Adrenal gland (tissue), 12 donors: ENCODE measurements around the gene RPS6KA2. TPM values are rescaled to one million over a fixed set of nuclear protein-coding genes. Genes with fewer than 3 reads are reported as not detected.

Experiments used
- DNase-seq, 7 donors: peaks; one replicate each; pipeline ENCODE4 v3.0.0-alpha.2; 2019 to 2020
- H3K27ac ChIP-seq, 5 donors: fragments of 200-600 bp; sonication (generic) in 4 of 5; 1 replicate in 3 of 5; 2 replicates in 2 of 5; pipeline versions ENCODE4 v1.5.1 to v1.8.0; 2016 to 2020; ENCODE audit warnings: mild to moderate bottlenecking in 1 of 5
- H3K27me3 ChIP-seq: fragments of 200-600 bp; 2 replicates; pipeline ENCODE4 v1.8.0; 2021
- H3K36me3 ChIP-seq, 2 donors: fragments of 200-600 bp; replicated peaks in 1 of 2; 1 replicate in 1 of 2; 2 replicates in 1 of 2; pipeline versions ENCODE4 v1.5.1 to v1.8.0; 2018 to 2022
- H3K4me1 ChIP-seq, 2 donors: fragments of 200-600 bp; replicated peaks in 1 of 2; 1 replicate in 1 of 2; 2 replicates in 1 of 2; pipeline versions ENCODE4 v1.5.1 to v1.8.0; 2018 to 2021
- H3K4me3 ChIP-seq, 4 donors: fragments of 200-600 bp; sonication (generic) in 3 of 4; one replicate each; pipeline ENCODE4 v1.5.1; 2016 to 2018
- H3K9me3 ChIP-seq, 3 donors: fragments of 200-600 bp; sonication (generic) in 1 of 3; replicated peaks in 1 of 3; 1 replicate in 2 of 3; 2 replicates in 1 of 3; pipeline versions ENCODE4 v1.5.1 to v1.8.0; 2016 to 2021
- POLR2A ChIP-seq, 2 donors: fragments of 450-650 bp; IDR thresholded peaks; one replicate each; pipeline ENCODE4 v1.6.1; 2017; ENCODE audit warnings: antibody characterized with exemption in 2 of 2, mild to moderate bottlenecking in 2 of 2, moderate library complexity in 1 of 2
- WGBS, 4 donors: extraction: QIAGEN DNeasy Blood & Tissue Kit in 2 of 4; methylation state at CpG; one replicate each; pipeline versions ENCODE4 v1.1.5 to v1.1.7; 2013 to 2017; 5-methylcytosine and 5-hydroxymethylcytosine counted together
- intact Hi-C, 2 donors: fragments of 100-400 bp; cut with DNase I; formaldehyde crosslinking; loops; one replicate each; pipeline versions ENCODE4 v1.14.1 to v1.15.0; 2022 to 2023
- polyA plus RNA-seq, 3 donors: library from polyadenylated mRNA; stranded (reverse); fragments of 200-250 nt in 2 of 3; fragments of 350-450 nt in 1 of 3; fragmentation: Illumina TruSeq in 1 of 3; extraction: RNeasy Lipid Tissue Mini Kit (QIAGEN cat#74804) in 1 of 3; gene quantifications; one replicate each; pipeline ENCODE4 v1.2.3, GENCODE V29; 2013 to 2014
- total RNA-seq, 9 donors: library from RNA; depleted of rRNA in 4 of 9; stranded (reverse); fragments of >200 nt in 4 of 9; fragments of 120-200 nt in 1 of 9; fragmentation: NEBNext Ultra II Directional in 1 of 9; extraction: Animal tissue kit (Norgen Biotek cat#: 25700) in 1 of 9; gene quantifications; one replicate each; pipeline versions ENCODE4 v1.1.0 to v1.2.4, GENCODE V29; 2013 to 2023
- TF ChIP-seq, protein P1 (sequence below), 6 experiments: fragments of 450-650 bp in 4 of 6; fragments of 200-600 bp in 2 of 6; sonication (generic) in 1 of 6; IDR thresholded peaks; 1 replicate in 5 of 6; 2 replicates in 1 of 6; pipeline versions ENCODE4 v1.5.1 to v1.8.0; 2016 to 2021; ENCODE audit warnings: antibody characterized with exemption in 6 of 6, mild to moderate bottlenecking in 2 of 6, moderate library complexity in 1 of 6
- donor health status: healthy with polysubstance abuse.
- donor health status: Bipolar disorder and iron deficiency.
- donor health status: DM: yes; HTN: yes; CAD: no.
- donor health status: DM: no; HTN: no; CAD: no.
- donor health status: DM: no; HTN: no; CAD: no.
- donor health status: DM: yes; HTN: yes; CAD: no.

The RPS6KA2 gene
- total and polyA plus RNA-seq, 12 donors = 7.0 to 40.4 (median 26.2) TPM

DNA sequence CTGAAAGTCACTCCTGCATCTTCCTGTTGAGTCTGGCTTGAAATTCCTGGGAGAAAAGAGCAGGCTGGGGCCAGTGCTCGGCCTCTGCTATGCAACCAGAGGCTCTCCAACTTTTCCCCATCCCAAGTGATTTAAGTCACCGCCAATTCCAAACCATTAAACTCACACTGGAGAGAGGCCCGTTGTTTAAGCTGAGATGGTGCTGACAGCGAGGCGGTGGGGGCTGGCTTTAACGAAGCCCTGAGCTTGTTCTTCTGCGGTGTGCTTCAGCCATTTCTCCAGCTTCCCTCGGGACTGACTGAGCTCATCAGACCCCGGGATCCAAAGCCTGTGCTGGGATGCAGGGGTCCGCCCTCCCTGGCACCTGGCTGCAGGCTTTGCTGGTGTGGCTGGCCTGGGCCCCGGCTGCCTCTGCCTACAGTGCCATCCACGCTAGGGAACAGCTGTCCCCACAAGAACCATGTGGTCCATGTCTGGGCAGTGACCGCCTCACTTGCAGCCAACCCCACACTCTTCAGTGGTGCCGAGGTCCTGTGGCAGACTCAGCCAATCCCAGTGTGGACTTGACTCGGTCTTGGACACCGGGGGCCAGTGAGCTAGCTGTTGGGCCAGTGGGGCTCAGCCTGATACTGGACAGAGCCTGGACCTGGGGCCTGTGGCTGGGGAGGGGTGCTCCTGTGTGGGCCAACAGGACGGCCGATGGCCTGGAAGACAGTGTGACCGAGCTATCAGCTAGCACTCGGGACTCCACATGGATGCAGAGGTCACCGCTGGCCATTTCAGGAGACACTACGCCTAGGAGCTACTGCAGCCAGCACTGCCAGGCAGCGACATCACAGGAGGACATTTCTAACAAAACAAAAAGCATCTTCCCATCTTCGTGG is 61.7 kb downstream of the RPS6KA2 start:
- 80 to 92% (median 91%) methylated on average over 9 to 24 of the region's 24 CpGs for WGBS, 4 donors
- intact Hi-C loops = no loop called here
- no peaks in the 10 kb centered on the region for H3K9me3 ChIP-seq
- TF ChIP-seq POLR2A (IDR thresholded peaks at IDR 0.05) = no peak
- TF ChIP-seq, protein P1, sequence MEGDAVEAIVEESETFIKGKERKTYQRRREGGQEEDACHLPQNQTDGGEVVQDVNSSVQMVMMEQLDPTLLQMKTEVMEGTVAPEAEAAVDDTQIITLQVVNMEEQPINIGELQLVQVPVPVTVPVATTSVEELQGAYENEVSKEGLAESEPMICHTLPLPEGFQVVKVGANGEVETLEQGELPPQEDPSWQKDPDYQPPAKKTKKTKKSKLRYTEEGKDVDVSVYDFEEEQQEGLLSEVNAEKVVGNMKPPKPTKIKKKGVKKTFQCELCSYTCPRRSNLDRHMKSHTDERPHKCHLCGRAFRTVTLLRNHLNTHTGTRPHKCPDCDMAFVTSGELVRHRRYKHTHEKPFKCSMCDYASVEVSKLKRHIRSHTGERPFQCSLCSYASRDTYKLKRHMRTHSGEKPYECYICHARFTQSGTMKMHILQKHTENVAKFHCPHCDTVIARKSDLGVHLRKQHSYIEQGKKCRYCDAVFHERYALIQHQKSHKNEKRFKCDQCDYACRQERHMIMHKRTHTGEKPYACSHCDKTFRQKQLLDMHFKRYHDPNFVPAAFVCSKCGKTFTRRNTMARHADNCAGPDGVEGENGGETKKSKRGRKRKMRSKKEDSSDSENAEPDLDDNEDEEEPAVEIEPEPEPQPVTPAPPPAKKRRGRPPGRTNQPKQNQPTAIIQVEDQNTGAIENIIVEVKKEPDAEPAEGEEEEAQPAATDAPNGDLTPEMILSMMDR (IDR thresholded peaks at IDR 0.05) = no peak
- H3K4me1 ChIP-seq = no peaks in the 10 kb centered on the region
- no peak overlapping the region for H3K4me3 ChIP-seq
- no peaks in the 10 kb centered on the region for H3K36me3 ChIP-seq
- no peaks in the 10 kb centered on the region for H3K27me3 ChIP-seq
- H3K27ac ChIP-seq = no peak overlapping the region
- peak in 1 of 7 donors; percentile 45 for DNase-seq

DNA sequence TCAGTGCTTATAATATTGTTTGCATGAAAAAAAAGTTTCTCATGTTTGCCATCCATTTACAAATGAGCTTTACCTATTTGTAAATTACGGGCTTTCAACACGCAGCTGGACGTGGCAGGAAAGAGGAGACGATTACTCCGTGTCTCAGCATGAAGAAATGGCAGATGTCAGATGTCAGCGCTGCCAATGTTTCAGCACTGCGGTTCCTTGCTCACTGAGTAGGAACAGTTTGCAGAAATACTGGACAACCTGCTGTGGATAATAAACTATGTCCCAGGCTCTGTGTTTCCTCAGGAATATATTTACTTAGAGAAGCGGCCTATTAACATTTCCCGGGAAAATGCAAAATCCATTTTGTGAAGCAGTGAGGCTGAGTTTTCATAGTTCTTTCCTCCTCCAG is 63.2 kb downstream of the RPS6KA2 start:
- H3K27me3 ChIP-seq = no peaks in the 10 kb centered on the region
- peak in 1 of 7 donors; percentile 21 for DNase-seq
- no peaks in the 10 kb centered on the region for H3K4me1 ChIP-seq
- intact Hi-C loops = no loop called here
- TF ChIP-seq, protein P1 (IDR thresholded peaks at IDR 0.05) = no peak
- TF ChIP-seq POLR2A (IDR thresholded peaks at IDR 0.05) = no peak
- H3K9me3 ChIP-seq = no peaks in the 10 kb centered on the region
- H3K36me3 ChIP-seq = no peaks in the 10 kb centered on the region
- WGBS, 4 donors = 82 to 93% (median 88%) methylated on average over 9 of the region's 9 CpGs
- H3K27ac ChIP-seq = no peak overlapping the region
- H3K4me3 ChIP-seq = no peak overlapping the region

DNA sequence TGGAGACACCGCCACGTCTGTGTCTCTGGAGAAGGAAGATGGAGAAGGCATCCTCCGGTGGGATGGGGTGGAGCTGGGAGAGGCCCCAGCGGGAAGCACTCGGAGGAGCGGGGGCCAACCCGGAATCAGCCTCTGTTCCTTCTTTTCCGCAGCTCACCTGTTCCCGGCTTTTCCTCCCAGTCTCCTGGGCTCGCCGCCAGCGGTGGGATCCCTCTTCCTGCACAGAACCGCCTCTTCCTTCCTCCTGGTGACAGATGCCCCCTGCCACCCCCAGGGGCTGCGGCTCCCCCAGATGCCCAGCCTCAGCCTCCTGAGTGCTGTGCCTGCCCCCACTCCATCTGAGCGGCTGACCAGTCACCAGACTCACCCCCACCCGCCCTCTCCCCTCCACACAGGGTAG is 63.9 kb downstream of the RPS6KA2 start:
- Histone ChIP-seq H3K27ac (no peak overlapping the region), H3K4me3 (no peak overlapping the region), H3K4me1 (no peaks in the 10 kb centered on the region), H3K36me3 (no peaks in the 10 kb centered on the region), H3K27me3 (no peaks in the 10 kb centered on the region), H3K9me3 (no peaks in the 10 kb centered on the region)
- no peak for TF ChIP-seq POLR2A (IDR thresholded peaks at IDR 0.05)
- intact Hi-C loops = no loop called here
- peak in 1 of 7 donors; percentile 39 for DNase-seq
- 61 to 86% (median 73%) methylated on average over 13 to 16 of the region's 16 CpGs for WGBS, 4 donors

DNA sequence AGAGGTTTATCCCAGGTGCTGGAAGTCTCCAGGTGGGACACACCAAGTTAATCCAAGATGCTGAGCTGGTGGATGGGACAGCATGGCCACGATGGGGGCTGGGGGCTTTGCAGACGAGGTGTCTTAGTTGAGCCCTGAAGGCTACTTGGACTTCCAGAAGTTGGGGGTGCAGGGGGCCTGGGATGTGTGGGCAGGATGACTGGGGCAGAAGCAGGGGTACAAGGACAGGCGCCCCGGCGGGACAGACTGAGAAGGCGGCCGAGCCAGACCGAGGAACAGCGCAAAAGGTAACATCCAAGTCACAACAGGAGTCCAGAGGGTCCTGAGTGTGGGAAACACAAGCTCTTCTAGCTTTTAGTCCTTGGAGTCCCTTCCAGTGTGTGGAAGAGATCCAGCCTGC is 64.3 kb downstream of the RPS6KA2 start:
- Histone ChIP-seq H3K27me3 (no peaks in the 10 kb centered on the region), H3K9me3 (no peaks in the 10 kb centered on the region), H3K36me3 (no peaks in the 10 kb centered on the region), H3K27ac (no peak overlapping the region), H3K4me1 (no peaks in the 10 kb centered on the region), H3K4me3 (no peak overlapping the region)
- no peak for TF ChIP-seq POLR2A (IDR thresholded peaks at IDR 0.05)
- TF ChIP-seq, protein P1 (IDR thresholded peaks at IDR 0.05) = no peak
- 94 to 97% (median 94%) methylated on average over 9 of the region's 9 CpGs for WGBS, 4 donors
- no peak for DNase-seq
- intact Hi-C loops = no loop called here
